Retinal pigment epithelial cell (primary cell): ENCODE results near the gene NINL.

ENCODE experiments used
- DNase-seq: peaks from one replicate; pipeline ENCODE4 v3.0.0-alpha.2; 2010; ENCODE audit warnings: low read depth
- H3K4me3 ChIP-seq: 2 replicates; pipeline ENCODE4 v1.5.1; 2011; ENCODE audit warnings: mild to moderate bottlenecking, low read length, control low read depth, moderate library complexity
- TF ChIP-seq, protein P1 (sequence below): conservative IDR thresholded peaks from 2 replicates; pipeline ENCODE4 v1.5.1; 2011; ENCODE audit warnings: low read depth, low read length, control low read depth, inconsistent platforms

NINL gene

DNA sequence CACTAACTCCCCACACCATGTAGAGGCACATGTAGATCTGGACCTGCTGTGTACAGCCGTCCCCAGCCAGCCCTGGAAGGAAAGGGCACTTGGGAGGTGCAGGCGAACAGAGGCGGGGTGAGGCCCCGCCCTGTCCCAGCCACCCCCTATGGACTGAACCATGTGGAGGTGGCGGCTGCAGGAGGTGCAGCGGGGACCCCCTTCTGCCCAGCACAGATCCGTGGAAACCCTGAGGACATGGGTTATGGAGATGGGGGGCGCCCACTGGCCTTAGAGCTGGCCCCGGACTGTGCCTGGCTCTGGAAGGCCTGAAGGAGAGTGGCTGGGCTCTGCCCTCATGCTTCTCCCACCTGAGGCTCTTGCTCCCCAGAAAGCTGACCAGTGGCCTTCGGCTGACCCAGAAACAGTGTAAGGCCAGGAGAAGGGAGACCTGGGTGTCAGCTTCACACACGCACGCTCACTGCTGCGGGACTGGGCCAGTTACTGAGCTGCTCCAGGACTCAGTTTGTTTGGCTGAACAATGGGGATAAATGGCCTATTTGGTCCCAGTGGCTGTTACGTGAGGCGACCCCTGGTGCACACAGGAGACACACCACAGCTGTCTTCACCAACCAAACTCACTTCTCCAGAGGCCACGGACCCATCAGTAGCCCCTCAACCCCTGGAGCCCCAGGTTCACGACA, 90.7 kb downstream of the NINL start:
- TF ChIP-seq, protein P1, sequence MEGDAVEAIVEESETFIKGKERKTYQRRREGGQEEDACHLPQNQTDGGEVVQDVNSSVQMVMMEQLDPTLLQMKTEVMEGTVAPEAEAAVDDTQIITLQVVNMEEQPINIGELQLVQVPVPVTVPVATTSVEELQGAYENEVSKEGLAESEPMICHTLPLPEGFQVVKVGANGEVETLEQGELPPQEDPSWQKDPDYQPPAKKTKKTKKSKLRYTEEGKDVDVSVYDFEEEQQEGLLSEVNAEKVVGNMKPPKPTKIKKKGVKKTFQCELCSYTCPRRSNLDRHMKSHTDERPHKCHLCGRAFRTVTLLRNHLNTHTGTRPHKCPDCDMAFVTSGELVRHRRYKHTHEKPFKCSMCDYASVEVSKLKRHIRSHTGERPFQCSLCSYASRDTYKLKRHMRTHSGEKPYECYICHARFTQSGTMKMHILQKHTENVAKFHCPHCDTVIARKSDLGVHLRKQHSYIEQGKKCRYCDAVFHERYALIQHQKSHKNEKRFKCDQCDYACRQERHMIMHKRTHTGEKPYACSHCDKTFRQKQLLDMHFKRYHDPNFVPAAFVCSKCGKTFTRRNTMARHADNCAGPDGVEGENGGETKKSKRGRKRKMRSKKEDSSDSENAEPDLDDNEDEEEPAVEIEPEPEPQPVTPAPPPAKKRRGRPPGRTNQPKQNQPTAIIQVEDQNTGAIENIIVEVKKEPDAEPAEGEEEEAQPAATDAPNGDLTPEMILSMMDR = no peak
- no peak overlapping the region for H3K4me3 ChIP-seq
- no peak for DNase-seq

- no peak overlapping the region for H3K4me3 ChIP-seq
- no peak for DNase-seq
- TF ChIP-seq, protein P1 = no peak
Measured at GRCh38 chr20:25493748-25494505, 91.4 kb downstream of the NINL start.

- no peak for DNase-seq
- no peak overlapping the region for H3K4me3 ChIP-seq
- TF ChIP-seq, protein P1 = no peak
Measured at GRCh38 chr20:25493137-25493536, 92.2 kb downstream of the NINL start.

DNA sequence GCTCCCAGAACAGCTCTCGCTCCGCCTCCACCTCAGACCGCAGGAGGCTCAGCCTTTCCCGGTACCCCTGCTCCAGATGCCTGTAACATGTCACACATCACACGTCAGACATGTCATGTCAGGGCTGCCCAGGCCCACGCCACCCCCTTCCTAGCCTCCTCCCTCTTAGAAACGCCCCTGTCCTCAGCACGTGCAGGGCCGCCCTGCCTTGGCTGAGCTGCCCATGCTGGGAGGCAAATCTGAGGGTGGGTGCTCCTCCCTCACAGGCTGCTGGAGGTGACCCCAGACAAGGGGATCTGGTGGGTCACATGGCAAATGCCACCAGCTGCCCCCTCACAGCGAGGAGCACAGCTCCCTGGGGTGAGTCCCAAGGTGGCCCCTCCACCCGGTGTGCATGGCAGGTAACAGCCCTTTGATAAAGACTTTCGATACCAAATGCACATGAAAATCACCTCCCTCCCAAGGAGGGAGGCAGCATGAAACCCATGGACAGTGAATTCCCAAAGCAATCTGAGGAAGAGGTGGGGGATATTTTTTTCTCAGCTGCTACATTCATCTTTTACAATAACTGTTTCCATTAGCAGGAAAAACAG, 93.8 kb downstream of the NINL start:
- DNase-seq = no peak
- no peak overlapping the region for H3K4me3 ChIP-seq
- TF ChIP-seq, protein P1 = no peak

DNA sequence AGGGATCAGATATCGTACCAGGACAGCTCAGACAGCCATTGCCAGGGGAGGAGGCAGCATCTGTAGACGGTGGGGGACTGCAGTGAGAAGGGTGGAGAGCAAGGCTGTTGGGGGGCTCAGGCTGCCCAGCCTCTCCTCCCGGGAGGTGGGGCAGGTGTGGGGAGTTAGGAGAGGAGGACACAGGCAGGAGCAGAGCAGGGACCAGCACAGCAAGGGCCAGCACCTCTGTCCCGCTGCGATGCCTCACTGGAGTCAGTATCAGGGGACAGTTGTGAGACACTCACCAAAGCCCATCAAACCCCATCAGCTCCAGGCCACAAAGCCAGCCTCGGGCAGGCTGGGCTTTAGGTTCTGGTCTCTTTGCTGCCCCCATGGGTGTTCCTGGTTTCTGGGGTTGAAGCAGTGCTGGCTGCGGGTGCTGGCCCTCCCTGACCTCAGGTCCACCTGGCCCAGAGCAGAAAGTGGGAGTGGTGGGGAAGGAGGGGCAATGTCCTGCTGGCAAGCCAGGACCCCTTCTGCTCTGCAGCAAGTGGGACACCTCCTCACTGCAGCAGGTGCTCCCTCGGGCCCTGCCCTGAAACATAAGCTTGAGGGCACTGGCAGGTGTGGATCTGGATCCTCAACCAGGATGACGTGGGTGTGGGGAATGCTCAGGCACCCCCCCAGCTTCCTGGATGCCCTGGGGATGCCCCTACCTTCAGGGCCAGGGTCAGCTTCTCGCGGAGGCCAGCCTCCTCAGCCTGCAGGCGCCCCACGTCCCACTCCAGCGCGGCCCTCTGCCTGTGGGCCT, 94.5 kb downstream of the NINL start:
- H3K4me3 ChIP-seq = no peak overlapping the region
- TF ChIP-seq, protein P1 = no peak
- no peak for DNase-seq

DNA sequence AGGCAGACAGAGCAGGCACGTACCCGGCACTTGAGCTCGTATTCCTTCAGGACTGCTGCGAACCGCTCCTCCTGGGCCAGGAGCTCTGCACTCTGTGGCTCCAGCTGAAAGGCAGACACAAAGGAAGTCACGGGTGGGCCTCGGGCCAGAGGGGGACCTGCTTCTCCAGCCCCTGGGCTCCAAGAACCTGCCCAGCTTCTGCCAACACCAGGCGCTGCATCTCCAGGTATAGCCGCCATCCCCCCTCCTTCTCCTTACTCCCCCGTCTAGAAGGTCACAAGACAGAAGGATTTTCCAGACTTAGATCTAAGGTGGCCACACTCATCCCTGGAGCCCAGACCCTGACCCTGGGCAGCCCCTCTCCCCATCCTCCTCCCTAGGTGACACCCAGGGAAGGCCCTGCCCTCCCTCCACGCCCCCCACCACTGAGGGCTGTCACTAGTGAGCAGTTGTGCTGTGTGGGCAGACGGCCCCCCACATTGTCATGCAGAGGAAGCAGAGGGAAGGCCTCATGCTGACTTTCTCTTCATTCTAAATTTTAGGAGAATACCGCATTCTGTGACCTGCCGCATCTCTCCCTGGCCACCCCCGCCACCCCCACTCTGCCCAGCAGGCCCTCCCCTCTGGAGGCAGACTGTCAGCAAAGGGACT, 96.0 kb downstream of the NINL start:
- TF ChIP-seq, protein P1 = no peak
- DNase-seq = no peak
- H3K4me3 ChIP-seq = no peak overlapping the region
